A549 (cell line): ENCODE results near the gene SLC2A10.

Experiments used
- EP300 ChIP-seq, 2 experiments: fragments of >200 bp; sonication (Bioruptor Twin); formaldehyde crosslinking; IDR thresholded peaks; 2 replicates in 1 of 2; 3 replicates in 1 of 2; pipeline ENCODE4 v1.6.1; 2016 to 2017
- ESRRA ChIP-seq: fragments of 150-350 bp; IDR thresholded peaks from 2 replicates; pipeline ENCODE4 v1.6.1; 2014; ENCODE audit warnings: mild to moderate bottlenecking, low read length, borderline replicate concordance
- JUNB ChIP-seq: fragments of >200 bp; sonication (Bioruptor Twin); formaldehyde crosslinking; IDR thresholded peaks from 2 replicates; pipeline ENCODE4 v1.6.1; 2016
- MAFK ChIP-seq: fragments of 450-650 bp; IDR thresholded peaks from 2 replicates; pipeline ENCODE4 v1.6.1; 2014; ENCODE audit not compliant: partially characterized antibody
- MAZ ChIP-seq: fragments of 150-350 bp; IDR thresholded peaks from 2 replicates; pipeline ENCODE4 v1.6.1; 2014; ENCODE audit warnings: antibody characterized with exemption, low read depth, low read length, borderline replicate concordance
- NR3C1 ChIP-seq: fragments of >200 bp; sonication (Bioruptor Twin); formaldehyde crosslinking; IDR thresholded peaks from 3 replicates; pipeline ENCODE4 v1.6.1; 2017
- PHF8 ChIP-seq: fragments of 200-600 bp; sonication (generic); IDR thresholded peaks from 2 replicates; pipeline ENCODE4 v1.6.1; 2016; ENCODE audit warnings: low read depth, mild to moderate bottlenecking, antibody characterized with exemption, moderate library complexity, borderline replicate concordance
- POLR2A ChIP-seq: IDR thresholded peaks from 2 replicates; pipeline ENCODE4 v1.6.1; 2012; ENCODE audit warnings: mild to moderate bottlenecking, low read length
- RCOR1 ChIP-seq: fragments of 150-350 bp; IDR thresholded peaks from 2 replicates; pipeline ENCODE4 v1.6.1; 2014; ENCODE audit warnings: antibody characterized with exemption, low read length, low read depth
- SREBF2 ChIP-seq: fragments of 450-650 bp; IDR thresholded peaks from 2 replicates; pipeline ENCODE4 v1.6.1; 2014; ENCODE audit warnings: mild to moderate bottlenecking, moderate library complexity
- ZNF302 ChIP-seq: fragments of 250-450 bp; sonication (Bioruptor Pico); IDR thresholded peaks from 2 replicates; pipeline ENCODE4 v1.9.0; 2021; ENCODE audit warnings: inconsistent platforms, mild to moderate bottlenecking, moderate library complexity
- TF ChIP-seq, protein P1 (sequence below): fragments of >200 bp; sonication (Bioruptor Twin); formaldehyde crosslinking; IDR thresholded peaks from 3 replicates; pipeline ENCODE4 v1.5.1; 2016

DNA sequence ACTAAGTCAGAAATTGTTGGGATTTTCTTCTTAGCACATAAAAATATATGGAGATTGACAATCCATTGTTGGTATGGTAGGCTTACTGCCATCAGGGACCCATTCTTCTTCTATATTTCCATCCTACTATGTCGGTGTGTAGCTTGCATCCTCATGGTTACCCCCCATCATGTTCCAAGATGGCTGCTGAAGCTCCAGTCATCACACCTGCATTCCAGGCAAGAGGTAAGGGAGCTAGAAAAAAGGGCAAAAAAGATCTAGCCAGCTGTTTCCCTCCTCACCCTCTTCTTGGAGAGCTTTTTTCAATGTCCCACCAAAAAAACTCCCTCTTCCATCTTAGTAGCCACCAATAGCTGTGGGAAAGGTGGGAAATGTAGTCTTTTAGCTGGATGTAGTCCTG, 13.6 kb downstream of the SLC2A10 start:
- TF ChIP-seq ZNF302 (CRISPR knock-in tag) = no peak
- TF ChIP-seq ESRRA = no peak
- TF ChIP-seq EP300 (IDR thresholded peaks at IDR 0.05) = no peak
- TF ChIP-seq, protein P1, sequence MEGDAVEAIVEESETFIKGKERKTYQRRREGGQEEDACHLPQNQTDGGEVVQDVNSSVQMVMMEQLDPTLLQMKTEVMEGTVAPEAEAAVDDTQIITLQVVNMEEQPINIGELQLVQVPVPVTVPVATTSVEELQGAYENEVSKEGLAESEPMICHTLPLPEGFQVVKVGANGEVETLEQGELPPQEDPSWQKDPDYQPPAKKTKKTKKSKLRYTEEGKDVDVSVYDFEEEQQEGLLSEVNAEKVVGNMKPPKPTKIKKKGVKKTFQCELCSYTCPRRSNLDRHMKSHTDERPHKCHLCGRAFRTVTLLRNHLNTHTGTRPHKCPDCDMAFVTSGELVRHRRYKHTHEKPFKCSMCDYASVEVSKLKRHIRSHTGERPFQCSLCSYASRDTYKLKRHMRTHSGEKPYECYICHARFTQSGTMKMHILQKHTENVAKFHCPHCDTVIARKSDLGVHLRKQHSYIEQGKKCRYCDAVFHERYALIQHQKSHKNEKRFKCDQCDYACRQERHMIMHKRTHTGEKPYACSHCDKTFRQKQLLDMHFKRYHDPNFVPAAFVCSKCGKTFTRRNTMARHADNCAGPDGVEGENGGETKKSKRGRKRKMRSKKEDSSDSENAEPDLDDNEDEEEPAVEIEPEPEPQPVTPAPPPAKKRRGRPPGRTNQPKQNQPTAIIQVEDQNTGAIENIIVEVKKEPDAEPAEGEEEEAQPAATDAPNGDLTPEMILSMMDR = no peak
- no peak for TF ChIP-seq MAZ
- no peak for TF ChIP-seq SREBF2
- TF ChIP-seq MAFK = no peak
- TF ChIP-seq POLR2A = no peak
- no peak for TF ChIP-seq NR3C1
- no peak for TF ChIP-seq RCOR1
- no peak for TF ChIP-seq PHF8
- TF ChIP-seq JUNB = no peak
